SHP77 treated with DMSO at 0.1 percent for 48 hours (cell line): ENCODE results near the gene CASP10.

Source experiments
- DNase-seq: peaks from one replicate; lab custom pipeline; 2025; lab: John Stamatoyannopoulos, UW

The CASP10 gene

DNA sequence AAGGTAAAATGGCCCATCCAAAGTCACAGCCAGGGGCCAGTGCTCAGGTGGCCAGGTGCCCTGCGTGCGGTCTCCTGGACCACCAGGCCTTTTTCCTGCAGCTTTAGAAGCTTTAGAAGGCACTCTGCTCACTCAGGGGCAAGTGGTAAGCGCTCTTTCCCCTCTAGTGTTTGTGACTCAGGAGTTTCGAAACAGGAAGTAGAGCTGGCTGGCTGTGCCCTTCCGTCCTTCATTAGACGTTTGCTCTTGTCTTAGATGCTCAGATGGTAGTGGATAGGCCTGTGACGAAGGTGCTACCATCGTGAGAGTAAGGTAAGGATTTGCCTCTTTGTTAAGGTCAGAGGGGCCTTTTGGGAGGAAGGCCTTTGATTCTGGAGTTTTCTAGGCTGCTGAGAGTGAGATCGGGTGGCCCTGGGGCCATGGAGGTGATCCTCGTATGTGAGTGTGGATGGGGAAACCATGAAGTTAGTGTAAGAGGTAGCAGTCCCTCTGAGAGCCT lies 77.4 kb downstream of the CASP10 start, which contains the start of gene CASP8:
Gene CASP8, plus strand, starts transcription at position 235 of the 499 bp plus-strand sequence. CDS start 5,951 bp downstream, outside the sequence.
- no peak for DNase-seq

DNA sequence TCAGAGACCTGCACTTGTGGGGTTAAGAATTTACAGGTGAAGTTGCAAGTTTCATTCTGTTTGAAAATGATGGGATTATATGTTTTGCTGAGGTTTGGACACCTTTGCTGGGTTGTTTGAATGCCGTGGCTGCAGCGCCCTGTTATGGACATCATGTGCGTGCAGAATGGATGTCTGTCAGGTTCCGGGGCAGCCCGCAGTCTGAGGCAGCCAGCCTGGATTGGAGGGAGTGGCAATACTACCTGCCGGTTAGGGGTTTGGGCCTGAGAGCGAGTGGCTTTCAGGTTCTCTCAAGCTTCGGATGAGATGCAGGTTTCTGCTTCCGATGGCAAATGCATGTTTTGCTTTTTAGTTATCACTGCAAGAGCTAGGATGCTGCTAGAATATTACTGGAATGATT lies 78.5 kb downstream of the CASP10 start:
- no peak for DNase-seq

DNA sequence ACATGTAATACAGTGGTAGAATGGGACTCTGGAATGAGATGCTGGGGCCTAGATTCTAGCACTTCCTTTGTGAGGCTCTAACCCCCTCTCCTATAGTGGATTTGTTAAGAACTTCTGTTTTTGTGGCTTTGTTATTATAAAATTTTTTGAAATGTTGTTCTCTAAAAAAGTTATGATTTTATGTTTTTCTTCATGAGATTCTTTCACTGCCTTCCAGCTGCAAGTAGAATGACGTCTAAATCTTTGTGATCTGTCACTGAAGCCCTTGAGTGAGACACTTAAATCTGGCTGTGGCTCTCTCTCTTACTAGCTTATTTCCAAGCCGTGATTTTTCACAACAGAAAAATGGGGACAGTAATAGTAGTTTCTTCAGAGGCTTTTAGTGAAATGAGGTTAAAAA lies 79.0 kb downstream of the CASP10 start:
- DNase-seq, result no peak

DNA sequence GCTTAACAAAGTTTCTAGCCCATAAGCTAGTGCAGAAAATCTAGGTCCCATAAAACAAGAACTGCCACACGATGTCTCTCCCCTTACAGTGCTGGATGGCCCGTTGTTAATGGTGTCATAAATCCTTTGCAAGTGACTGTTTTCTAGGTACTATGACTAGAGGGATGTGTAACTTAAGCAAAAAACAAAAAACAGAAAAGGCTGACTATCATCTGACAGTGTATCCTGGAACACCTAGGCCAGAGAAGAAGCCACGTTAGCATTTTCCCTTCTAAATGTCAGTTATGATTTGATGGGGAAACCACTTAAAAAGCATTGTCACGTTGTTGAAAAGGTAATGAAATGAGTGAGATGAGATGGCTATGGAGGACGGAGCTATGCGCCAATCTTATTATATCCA lies 79.8 kb downstream of the CASP10 start:
- no peak for DNase-seq

DNA sequence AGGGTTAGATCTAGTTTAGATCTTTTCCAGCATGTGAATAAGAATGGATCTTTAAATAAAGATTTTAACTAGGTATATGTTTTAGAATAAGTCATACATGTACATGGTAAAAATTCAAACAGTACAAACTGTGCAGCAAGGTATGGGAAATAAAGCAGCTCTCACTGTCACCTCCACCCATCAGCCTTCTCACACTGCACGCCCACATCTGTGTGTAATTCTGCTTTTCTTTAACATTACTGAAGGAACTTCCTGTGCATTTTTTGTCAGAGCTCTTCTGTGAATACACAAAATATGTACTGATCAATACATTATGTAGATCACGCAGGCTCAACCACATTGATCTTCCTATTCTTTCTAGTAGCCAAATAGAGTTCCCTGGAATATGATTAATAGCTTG lies 80.8 kb downstream of the CASP10 start:
- no peak for DNase-seq

DNA sequence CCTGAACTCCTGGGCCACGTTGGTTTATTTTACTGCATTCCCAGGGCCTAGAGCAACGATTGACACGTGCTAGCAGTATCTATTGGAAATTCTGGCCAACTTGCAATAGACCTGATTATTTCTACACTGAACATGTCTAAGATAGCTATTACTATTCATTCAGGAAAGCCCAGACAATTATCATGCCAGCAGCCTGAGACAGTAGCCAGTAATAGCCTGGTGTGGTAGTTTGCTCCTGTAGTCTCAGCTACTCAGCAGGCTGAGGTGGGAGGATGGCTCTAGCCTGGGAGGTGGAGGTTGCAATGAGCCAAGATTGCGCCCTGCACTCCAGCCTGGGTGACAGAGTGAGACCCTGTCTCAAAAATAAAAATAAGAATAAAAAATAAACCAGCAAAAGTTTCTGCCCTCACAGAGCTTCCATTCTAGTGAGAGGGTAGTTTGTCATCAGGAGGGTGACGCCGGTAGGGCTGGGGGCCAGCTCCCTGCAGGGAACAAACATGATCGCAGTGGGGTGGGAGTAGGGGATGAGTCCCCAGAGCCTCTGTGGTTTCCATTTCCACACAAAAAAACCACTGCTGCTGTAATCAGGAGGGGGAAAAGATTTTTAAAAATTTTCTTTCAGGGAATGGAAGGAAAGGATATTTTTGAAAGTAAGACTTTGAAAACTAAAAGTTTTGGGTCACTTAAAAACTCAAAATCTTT lies 81.7 kb downstream of the CASP10 start:
- no peak for DNase-seq

DNA sequence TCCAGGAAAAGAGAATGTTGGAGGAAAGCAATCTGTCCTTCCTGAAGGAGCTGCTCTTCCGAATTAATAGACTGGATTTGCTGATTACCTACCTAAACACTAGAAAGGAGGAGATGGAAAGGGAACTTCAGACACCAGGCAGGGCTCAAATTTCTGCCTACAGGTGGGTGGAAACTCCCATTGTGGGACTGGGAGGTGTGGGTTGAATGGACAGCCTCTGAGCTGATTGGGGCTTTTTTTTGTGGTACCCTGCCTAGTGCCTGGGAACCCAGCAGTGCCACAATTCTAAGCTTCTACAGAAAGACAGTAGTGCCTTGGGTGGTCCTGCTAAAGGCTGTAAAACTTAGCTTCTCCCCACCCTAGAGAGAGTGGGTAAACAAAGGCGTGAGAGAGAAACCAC lies 83.7 kb downstream of the CASP10 start:
- DNase-seq, result no peak

DNA sequence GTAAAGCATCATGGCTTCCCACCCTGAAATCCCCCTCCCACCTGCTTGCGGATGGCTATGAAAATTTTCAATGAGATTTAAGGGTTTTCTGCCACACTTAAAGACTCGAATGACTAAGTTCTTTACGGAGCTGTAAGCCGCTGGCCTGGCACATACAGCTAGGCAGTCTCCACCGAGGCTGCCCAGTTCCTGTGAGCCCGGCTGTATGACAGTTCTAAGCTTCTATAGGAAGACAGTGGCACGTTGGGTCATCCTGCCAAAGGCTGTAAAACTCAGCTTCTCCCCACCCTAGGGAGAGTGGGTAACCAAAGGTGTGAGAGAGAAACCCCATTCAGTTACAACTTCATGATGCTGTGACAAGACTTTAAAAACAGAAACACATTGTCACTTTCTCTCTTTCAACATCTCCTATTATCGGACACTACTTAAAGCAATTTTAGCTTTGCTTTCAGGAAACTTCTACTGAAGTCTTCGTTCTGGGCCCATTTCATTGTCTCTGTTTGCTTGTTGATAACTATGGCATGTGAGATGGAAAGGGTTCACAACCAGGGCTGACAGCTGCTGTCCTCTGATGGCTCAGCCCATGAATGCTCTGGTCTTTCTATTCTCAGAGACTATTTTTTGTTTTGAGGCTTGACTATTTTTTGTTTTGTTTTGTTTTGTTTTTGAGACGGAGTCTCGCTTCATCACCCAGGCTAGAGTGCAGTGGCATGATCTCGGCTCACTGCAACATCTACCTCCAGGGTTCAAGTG lies 84.5 kb downstream of the CASP10 start:
- no peak for DNase-seq

DNA sequence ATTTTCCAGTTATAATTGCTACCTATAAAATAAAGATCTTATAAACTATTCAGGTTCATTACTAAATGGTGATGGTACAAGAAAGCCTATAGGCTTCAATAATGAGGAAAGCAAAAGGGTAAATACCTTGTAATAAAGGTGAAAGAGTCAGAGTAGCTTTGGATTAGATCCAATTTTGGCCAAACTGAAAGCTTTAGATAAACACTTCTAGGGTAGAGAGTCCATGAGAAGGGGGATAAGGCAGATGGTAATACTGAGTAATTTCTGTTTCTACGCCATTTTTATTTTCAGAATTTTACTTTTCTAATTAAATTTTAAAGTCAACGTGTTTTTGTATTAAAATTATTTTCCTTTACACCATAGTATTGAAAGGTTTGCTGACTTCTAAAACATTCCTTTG lies 86.8 kb downstream of the CASP10 start:
- DNase-seq, result no peak

DNA sequence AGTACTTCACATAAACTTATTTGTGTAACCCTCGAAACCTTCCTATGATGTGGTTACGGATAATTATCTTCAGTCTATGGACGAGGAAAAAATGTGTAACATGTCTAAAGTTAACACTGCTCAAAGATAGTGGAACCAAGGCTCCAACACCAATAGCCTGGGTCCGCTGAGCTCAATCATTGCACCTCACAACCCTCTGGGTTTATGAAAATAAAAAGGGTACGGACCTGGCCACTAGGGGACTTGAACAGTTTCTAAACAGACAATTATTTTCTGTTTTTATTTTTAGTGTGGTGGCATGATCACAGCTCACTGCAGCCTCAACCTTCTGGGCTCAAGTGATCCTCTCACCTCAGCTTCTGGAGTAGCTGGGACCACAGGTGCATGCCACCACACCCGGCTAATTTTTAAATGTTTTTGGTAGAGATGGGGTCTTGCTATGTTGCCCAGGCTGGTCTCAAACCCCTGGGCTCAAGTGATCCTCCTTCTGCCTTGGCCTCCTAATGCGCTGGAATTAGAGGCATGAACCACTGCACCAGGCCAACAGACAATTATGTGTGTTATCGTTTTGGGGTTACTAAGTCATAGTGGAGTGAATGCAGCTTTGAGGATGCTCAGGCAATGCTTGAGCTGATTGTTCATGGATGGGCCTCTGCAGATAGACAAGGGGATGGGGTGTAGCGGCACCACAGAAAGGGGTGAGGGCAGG lies 87.5 kb downstream of the CASP10 start:
- DNase-seq, result no peak

DNA sequence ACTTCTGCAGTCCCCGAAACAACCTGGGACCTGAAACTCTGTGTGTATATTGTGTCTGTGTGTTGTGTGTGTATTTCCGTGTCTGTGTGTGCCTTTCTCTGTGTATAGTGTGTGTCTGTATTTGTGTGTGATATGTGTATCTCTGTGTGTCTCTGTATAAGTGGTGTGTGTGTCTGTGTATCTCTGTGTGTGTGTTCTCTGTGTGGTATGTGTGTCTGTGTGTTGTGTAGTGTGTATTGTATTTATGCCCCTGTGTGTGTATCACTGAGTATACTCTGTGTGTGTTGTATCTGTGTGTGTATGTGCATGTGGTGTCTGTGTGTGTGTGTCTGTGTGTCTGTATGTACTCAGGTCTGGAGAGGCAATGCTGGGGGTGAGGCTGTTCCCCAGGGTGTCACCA lies 89.0 kb downstream of the CASP10 start:
- DNase-seq, result no peak

DNA sequence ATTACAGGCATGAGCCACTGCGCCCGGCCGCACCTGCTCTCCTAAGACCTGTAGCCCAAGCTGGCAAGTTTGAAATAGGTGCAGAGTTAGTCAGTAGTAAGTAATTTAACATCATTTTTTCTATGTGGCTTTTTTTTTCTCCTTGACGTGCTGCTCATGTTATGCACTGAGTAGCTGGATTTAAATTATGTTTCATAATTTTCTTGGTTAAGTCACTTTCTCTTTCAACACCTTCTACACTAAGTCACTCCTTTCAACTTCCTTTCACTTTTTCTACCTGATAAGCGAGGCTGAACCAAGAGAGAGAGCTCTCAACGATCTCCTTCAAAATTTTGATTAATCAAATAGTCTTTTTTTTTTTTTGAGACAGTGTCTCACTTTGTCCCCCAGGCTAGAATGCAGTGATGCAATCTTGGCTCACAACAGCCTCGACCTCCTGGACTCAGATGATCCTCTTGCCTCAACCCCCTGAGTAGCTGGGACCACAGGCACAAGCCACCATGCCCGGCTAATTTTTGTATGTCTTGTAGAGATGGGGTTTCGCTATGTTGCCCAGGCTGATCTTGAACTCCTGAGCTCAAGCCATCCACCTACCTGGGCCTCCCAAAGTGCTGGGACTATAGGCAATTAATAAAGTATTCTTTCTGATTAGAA lies 90.5 kb downstream of the CASP10 start:
- DNase-seq, result no peak

DNA sequence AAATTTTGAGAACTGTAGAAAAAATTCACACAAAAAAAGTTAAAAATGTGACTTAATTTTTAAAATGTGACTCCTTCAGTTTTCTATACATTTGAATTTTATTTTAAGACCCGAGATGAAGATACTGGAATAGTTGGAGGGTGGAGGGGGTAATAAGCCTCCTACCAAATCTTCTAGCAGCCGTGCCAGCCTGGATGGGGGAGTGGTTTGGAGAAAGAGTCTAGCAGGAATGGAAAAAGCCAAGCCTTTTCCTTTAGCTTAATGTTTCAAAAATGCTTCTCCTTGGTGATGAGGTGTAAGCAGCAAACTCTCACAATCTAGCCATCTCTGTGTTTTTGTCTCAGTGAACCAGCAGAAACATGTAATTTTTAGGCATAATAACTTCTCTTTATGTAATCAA lies 92.1 kb downstream of the CASP10 start:
- no peak for DNase-seq

DNA sequence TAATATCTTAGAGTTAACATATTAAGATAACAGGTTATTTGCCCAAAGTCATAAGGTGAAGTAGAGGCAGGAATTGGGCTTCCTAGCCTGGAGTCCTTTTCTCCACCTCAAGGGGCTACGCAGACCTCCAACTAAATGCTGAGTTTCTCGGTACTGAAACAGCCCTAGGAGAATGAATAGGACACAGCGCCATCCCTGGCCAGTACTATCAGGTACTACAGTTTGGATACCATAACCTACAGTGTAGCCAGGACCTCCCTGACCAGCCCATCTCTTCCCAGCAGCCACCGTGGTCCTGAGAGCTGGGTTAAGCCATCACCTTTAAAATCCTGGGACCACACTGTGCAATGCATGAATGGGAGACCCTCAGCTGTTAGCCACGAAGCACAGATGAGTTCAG lies 93.0 kb downstream of the CASP10 start:
- DNase-seq, result no peak

DNA sequence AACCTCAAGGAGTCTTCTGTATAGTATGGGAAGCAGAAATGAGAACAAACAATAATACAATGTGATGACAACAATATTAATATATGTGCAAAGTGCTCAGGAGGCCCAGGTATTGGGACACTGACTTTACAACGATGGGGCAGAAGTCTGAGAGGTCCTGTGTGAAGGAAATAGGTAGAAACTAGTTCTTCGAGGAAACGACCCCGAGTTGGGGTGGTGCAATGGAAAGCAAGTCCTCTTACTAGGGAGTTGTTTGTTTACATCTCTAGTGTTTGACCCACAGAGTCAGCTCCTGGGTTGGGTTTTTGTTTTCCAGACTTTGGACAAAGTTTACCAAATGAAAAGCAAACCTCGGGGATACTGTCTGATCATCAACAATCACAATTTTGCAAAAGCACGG lies 93.6 kb downstream of the CASP10 start:
- no peak for DNase-seq
